ENCODE measurements around the gene NNMT. TPM values are rescaled to one million over a fixed set of nuclear protein-coding genes. Genes with fewer than 3 reads are reported as not detected.

NNMT gene
- total RNA-seq, 1 experiment from 2014 or later = not detected

GRCh38 chr11:114280696-114281095 is 15.5 kb upstream of the NNMT start:
- H2AFZ ChIP-seq (ENCODE audit: low read length) = peak overlapping the region; percentile 63

More at GRCh38 chr11:114280696-114281095, 15.5 kb upstream of the NNMT start:
- H4K20me1 ChIP-seq (ENCODE audit: control insufficient read depth, insufficient read depth, insufficient read length) = no peaks in the 10 kb centered on the region
- no peak overlapping the region for H3K56ac ChIP-seq (ENCODE audit: insufficient read length, low read depth, low read length)
- no peak overlapping the region for H3K9ac ChIP-seq (ENCODE audit: extremely low read depth, insufficient read length, low read length)
- peak; percentile 84 for TF ChIP-seq CTCF (conservative IDR thresholded peaks at IDR 0.05)
- H3K27me3 Mint-ChIP-seq (ENCODE audit: low read depth) = peaks cover 10% of the 10 kb centered on the region
- no peak overlapping the region for H3K27ac ChIP-seq (ENCODE audit: insufficient read length, low read depth, low read length)
- no peak overlapping the region for H3K4me3 Mint-ChIP-seq
- H3K27ac Mint-ChIP-seq = no peak overlapping the region
- H2BK5ac ChIP-seq (ENCODE audit: insufficient read length, low read length) = no peak overlapping the region
- no peak overlapping the region for H3K14ac ChIP-seq (ENCODE audit: insufficient read depth, low read length)
- H3K18ac ChIP-seq (ENCODE audit: insufficient read length, low read depth, low read length) = no peak overlapping the region
- peak; percentile 92 for DNase-seq
- H3K23me2 ChIP-seq (ENCODE audit: insufficient read length, low read depth, low read length, poor library complexity, severe bottlenecking) = no peaks in the 10 kb centered on the region
- H3K9me3 Mint-ChIP-seq = no peaks in the 10 kb centered on the region
- no peaks in the 10 kb centered on the region for H3K79me1 ChIP-seq (ENCODE audit: insufficient read depth, low read depth, low read length, poor library complexity, severe bottlenecking)
- no peak overlapping the region for H4K91ac ChIP-seq (ENCODE audit: insufficient read length, low read depth, low read length)
- no peak overlapping the region for H2AK5ac ChIP-seq (ENCODE audit: insufficient read length, low read length)
- no peaks in the 10 kb centered on the region for H3K9me3 ChIP-seq (ENCODE audit: control insufficient read depth, low read depth, low read length)
- no CpG with 5 or more reads among the region's 6 CpGs for WGBS (ENCODE audit: extremely low coverage, insufficient read length, low lambda C conversion rate)
- H4K8ac ChIP-seq (replicated peaks; ENCODE audit: insufficient read length, low read depth, low read length) = no peak overlapping the region
- H3K79me2 ChIP-seq (ENCODE audit: insufficient read depth, low read length) = no peaks in the 10 kb centered on the region
- H3K4me1 Mint-ChIP-seq = peaks cover 0 to 13% of the 10 kb centered on the region in 2 experiments; a peak in 2 of 4 replicates
- H3K4me2 ChIP-seq (ENCODE audit: insufficient read depth, insufficient read length, low read length) = no peak overlapping the region
- H3T11ph ChIP-seq (ENCODE audit: low read length) = no peak overlapping the region
- H2BK20ac ChIP-seq (ENCODE audit: low read depth, low read length, poor library complexity, severe bottlenecking) = no peak overlapping the region
- H3K4me1 ChIP-seq (ENCODE audit: insufficient read depth, low read length) = no peaks in the 10 kb centered on the region; the same call in 1 of the 2 replicates
- H2BK120ac ChIP-seq (ENCODE audit: low read depth, low read length, poor library complexity, severe bottlenecking) = no peak overlapping the region
- H3K27me3 ChIP-seq (ENCODE audit: insufficient read depth, low read length) = no peaks in the 10 kb centered on the region
- H2BK15ac ChIP-seq (ENCODE audit: low read depth, low read length) = no peak overlapping the region
- H4K5ac ChIP-seq (ENCODE audit: insufficient read length, low read depth, low read length) = peak overlapping the region; percentile 74
- H2BK12ac ChIP-seq (ENCODE audit: insufficient read length, low read depth, low read length) = no peak overlapping the region
- H3K23ac ChIP-seq (ENCODE audit: insufficient read length, low read depth, low read length) = no peak overlapping the region
- H3K4ac ChIP-seq (ENCODE audit: low read depth, low read length) = no peak overlapping the region
- no peaks in the 10 kb centered on the region for H3K36me3 Mint-ChIP-seq (ENCODE audit: insufficient read depth in 1 of 3, low read depth in 3 of 3)
